Nephron progenitor cell (in vitro differentiated cells): Measurements from ENCODE around the gene PRLR.

Source experiments
- DNase-seq: peaks from one replicate; pipeline ENCODE4 v3.0.0; 2021
- H3K27ac Mint-ChIP-seq: 2 replicates; pipeline ENCODE4 v1.8.0; 2021; ENCODE audit warnings: mild to moderate bottlenecking, moderate library complexity, mixed read lengths
- H3K27me3 Mint-ChIP-seq: 2 replicates; pipeline ENCODE4 v1.8.0; 2021; ENCODE audit warnings: mild to moderate bottlenecking, low read depth, mixed read lengths; ENCODE audit not compliant: poor library complexity
- H3K36me3 Mint-ChIP-seq: 2 replicates; pipeline ENCODE4 v1.8.0; 2021; ENCODE audit warnings: low read depth, mixed read lengths
- H3K4me1 Mint-ChIP-seq: 2 replicates; pipeline ENCODE4 v1.8.0; 2021; ENCODE audit warnings: mixed read lengths
- H3K4me3 Mint-ChIP-seq: 2 replicates; pipeline ENCODE4 v1.8.0; 2021; ENCODE audit warnings: mild to moderate bottlenecking, moderate library complexity, mixed read lengths
- H3K9me3 Mint-ChIP-seq: 2 replicates; pipeline ENCODE4 v1.8.0; 2021; ENCODE audit warnings: mild to moderate bottlenecking, moderate library complexity, mixed read lengths
- TF ChIP-seq, protein P1 (sequence below): fragments of 200-600 bp; sonication (generic); IDR thresholded peaks from 2 replicates; pipeline ENCODE4 v1.5.0; 2021; ENCODE audit warnings: antibody characterized with exemption

Gene PRLR

DNA sequence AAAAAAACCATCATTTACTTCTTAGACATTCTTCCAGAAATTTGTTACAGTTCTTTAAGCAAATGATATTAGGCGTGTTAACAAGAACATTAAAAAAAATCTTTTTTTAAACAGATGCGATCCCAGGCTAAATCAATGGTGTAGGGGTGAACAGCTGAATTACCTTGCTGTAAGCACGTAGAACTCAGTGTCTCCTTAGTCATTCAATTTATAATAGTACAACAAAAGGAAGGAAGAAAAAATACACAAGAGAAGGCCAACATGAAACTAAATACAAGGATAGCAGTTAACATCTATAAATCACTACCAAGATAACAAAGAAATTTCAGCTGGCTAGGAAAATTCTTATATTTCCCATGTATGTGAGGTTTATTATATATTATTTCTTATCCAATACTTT is 217.9 kb downstream of the PRLR start:
- H3K27me3 Mint-ChIP-seq, result peaks cover 7% of the 10 kb centered on the region
- H3K27ac Mint-ChIP-seq, result no peak overlapping the region
- DNase-seq, result no peak
- peaks cover 15% of the 10 kb centered on the region for H3K4me1 Mint-ChIP-seq
- TF ChIP-seq, protein P1, sequence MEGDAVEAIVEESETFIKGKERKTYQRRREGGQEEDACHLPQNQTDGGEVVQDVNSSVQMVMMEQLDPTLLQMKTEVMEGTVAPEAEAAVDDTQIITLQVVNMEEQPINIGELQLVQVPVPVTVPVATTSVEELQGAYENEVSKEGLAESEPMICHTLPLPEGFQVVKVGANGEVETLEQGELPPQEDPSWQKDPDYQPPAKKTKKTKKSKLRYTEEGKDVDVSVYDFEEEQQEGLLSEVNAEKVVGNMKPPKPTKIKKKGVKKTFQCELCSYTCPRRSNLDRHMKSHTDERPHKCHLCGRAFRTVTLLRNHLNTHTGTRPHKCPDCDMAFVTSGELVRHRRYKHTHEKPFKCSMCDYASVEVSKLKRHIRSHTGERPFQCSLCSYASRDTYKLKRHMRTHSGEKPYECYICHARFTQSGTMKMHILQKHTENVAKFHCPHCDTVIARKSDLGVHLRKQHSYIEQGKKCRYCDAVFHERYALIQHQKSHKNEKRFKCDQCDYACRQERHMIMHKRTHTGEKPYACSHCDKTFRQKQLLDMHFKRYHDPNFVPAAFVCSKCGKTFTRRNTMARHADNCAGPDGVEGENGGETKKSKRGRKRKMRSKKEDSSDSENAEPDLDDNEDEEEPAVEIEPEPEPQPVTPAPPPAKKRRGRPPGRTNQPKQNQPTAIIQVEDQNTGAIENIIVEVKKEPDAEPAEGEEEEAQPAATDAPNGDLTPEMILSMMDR, result no peak
- H3K36me3 Mint-ChIP-seq, result no peaks in the 10 kb centered on the region
- H3K9me3 Mint-ChIP-seq, result peaks cover 7% of the 10 kb centered on the region
- H3K4me3 Mint-ChIP-seq, result no peak overlapping the region

DNA sequence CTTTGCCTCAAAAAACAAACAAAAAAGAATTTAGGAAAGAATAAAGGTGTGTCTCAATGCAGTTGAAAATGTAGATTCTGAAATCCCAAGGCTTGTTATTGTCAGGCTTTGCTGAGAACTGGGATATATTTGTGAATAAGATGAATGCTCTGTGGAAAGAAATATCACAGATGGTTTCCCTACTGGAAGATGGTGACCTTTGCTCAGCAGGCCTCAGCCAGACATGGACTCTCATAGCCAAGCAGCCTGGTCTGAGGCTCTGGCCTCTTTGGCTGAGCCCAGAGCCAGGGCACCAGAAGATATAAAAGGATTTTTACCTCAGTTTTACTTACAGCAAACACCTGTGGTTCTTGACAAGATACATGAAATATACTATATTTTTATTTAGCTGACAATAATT is 219.6 kb downstream of the PRLR start:
- H3K27me3 Mint-ChIP-seq, result peaks cover 7% of the 10 kb centered on the region
- no peaks in the 10 kb centered on the region for H3K36me3 Mint-ChIP-seq
- H3K27ac Mint-ChIP-seq, result no peak overlapping the region
- peaks cover under 1% of the 10 kb centered on the region for H3K4me1 Mint-ChIP-seq
- no peak for DNase-seq
- TF ChIP-seq, protein P1, result no peak
- no peaks in the 10 kb centered on the region for H3K9me3 Mint-ChIP-seq
- H3K4me3 Mint-ChIP-seq, result no peak overlapping the region

DNA sequence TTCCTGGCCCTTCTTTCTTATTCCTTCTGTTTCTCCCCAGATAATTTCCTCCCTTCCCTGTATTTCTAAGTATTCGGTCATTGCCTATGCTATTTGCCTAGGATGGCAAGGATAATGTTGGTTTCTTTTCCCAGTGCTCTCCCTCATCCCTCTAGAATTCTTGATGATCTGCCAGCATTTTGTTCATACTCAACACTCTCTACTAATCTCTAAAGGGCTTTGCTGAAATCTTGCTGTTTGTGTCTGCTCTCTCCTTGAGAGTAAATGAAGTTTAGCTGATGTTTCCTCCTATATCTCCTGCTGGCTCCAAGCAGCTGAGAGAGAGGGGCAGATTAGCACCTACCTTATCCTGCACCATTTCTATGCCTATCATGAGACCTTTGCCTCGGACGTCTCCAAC is 220.6 kb downstream of the PRLR start:
- Mint-ChIP-seq H3K4me3 (no peak overlapping the region), H3K4me1 (no peaks in the 10 kb centered on the region), H3K9me3 (no peaks in the 10 kb centered on the region), H3K36me3 (no peaks in the 10 kb centered on the region), H3K27ac (no peak overlapping the region), H3K27me3 (peaks cover 10% of the 10 kb centered on the region)
- DNase-seq, result no peak
- TF ChIP-seq, protein P1, result no peak

DNA sequence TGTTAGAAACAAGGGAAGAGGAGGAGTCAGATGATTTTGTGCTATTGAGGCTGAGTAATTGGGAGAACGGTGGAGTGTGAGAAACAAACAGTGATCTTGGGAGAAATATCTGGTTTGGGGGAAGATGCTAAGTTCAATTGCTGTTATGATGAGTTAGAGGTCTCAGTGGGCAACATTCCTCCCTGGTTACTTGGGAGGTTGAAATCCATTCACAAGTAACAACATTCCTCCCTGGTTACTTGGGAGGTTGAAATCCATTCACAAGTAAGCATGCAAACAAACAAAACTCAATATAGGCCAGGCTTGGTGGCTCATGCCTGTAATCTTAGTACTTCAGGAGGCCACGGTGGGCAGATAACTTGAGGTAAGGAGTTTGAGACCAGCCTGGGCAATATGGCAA is 221.3 kb downstream of the PRLR start:
- TF ChIP-seq, protein P1, result no peak
- Mint-ChIP-seq H3K9me3 (no peaks in the 10 kb centered on the region), H3K27me3 (peaks cover 15% of the 10 kb centered on the region), H3K36me3 (no peaks in the 10 kb centered on the region), H3K4me3 (no peak overlapping the region), H3K27ac (no peak overlapping the region), H3K4me1 (no peaks in the 10 kb centered on the region)
- no peak for DNase-seq

DNA sequence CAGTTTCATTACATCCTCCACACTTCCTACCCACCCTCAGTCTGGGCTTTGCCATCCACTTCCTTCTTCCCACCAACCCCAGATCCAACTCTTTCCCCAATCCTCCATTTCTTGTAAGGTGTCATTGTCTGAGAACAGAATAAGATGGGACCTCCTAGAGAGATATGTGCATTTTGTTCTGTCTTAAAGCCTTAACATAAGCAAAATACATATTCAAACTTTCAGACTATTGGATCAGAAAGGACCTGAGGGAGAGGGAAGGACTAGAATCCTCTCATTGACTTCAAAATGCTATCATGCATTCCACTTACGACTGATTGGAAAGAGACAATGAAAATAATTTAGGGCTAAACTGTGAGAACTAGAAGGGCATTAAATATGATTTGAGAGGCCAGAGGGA is 225.5 kb downstream of the PRLR start:
- H3K36me3 Mint-ChIP-seq, result no peaks in the 10 kb centered on the region
- TF ChIP-seq, protein P1, result no peak
- H3K4me1 Mint-ChIP-seq, result peaks cover 4% of the 10 kb centered on the region
- peaks cover 27% of the 10 kb centered on the region for H3K27me3 Mint-ChIP-seq
- no peak overlapping the region for H3K27ac Mint-ChIP-seq
- no peak for DNase-seq
- no peaks in the 10 kb centered on the region for H3K9me3 Mint-ChIP-seq
- no peak overlapping the region for H3K4me3 Mint-ChIP-seq

DNA sequence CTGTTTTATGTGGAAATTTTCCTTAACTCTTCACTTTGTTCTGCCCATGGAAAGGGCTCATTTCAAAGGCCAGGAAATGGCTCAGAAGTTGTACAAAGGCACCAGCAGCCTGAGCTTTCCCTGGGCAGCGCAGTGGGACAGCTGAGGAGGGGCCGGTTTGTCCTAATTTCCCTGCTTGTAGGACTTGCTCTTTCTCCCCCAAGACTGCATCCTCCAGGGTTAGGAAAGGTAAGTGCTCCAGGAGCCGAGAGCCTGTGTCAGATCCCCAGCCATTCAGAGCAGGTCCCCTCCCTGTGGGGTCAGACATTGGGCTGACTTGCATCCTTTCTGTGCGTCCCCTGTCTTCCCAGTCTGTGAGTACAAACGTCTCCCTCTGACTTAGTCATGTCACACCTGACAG is 226.1 kb downstream of the PRLR start:
- Mint-ChIP-seq H3K36me3 (no peaks in the 10 kb centered on the region), H3K4me3 (no peak overlapping the region), H3K27ac (no peak overlapping the region), H3K27me3 (peaks cover 24% of the 10 kb centered on the region), H3K9me3 (no peaks in the 10 kb centered on the region), H3K4me1 (peaks cover 5% of the 10 kb centered on the region)
- TF ChIP-seq, protein P1, result no peak
- no peak for DNase-seq
